Measurements from ENCODE around the gene ROCK1. TPM values are rescaled to one million over a fixed set of nuclear protein-coding genes. Genes with fewer than 3 reads are reported as not detected.
A peak's percentile ranks its signal among the peaks of the same experiment; 100 is the strongest.

ROCK1 gene
- total and polyA plus RNA-seq, 2 experiments from 2014 or later = 27.3 to 27.7 TPM

DNA sequence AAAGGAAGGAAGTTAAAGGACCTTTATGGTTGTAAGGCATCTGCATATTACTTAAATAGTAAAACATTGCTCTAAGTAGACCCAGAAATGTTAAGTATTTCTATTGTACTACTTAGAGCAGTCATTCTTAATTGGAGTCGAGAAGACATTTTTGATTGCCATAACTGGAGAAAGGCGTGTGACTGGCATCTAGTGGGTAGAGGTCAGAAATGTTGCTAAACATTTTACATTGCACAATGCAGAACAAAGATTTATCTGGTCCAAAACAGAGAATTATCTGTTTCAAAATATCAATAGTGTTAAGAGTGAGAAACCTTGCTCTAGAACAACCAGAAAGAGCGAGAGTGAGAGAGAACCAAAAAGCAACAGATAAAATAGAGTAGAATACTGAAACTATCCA lies 23.3 kb upstream of the ROCK1 start:
- Histone ChIP-seq H3K4me3 (no peak overlapping the region), H3K36me3 (no peaks in the 10 kb centered on the region), H3K9me3 (ENCODE audit: low read depth) (no peaks in the 10 kb centered on the region), H3K4me1 (ENCODE audit: low read depth) (no peaks in the 10 kb centered on the region), H3K27ac (no peak overlapping the region), H3K27me3 (no peaks in the 10 kb centered on the region)
- peak in 1 of 2 donors; percentile 50 for DNase-seq (ENCODE audit: low read depth in 1 of 2, low spot score in 1 of 2)
- TF ChIP-seq, protein P1, sequence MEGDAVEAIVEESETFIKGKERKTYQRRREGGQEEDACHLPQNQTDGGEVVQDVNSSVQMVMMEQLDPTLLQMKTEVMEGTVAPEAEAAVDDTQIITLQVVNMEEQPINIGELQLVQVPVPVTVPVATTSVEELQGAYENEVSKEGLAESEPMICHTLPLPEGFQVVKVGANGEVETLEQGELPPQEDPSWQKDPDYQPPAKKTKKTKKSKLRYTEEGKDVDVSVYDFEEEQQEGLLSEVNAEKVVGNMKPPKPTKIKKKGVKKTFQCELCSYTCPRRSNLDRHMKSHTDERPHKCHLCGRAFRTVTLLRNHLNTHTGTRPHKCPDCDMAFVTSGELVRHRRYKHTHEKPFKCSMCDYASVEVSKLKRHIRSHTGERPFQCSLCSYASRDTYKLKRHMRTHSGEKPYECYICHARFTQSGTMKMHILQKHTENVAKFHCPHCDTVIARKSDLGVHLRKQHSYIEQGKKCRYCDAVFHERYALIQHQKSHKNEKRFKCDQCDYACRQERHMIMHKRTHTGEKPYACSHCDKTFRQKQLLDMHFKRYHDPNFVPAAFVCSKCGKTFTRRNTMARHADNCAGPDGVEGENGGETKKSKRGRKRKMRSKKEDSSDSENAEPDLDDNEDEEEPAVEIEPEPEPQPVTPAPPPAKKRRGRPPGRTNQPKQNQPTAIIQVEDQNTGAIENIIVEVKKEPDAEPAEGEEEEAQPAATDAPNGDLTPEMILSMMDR (IDR thresholded peaks at IDR 0.05; ENCODE audit: low read depth, low read length) = peak; percentile 19

DNA sequence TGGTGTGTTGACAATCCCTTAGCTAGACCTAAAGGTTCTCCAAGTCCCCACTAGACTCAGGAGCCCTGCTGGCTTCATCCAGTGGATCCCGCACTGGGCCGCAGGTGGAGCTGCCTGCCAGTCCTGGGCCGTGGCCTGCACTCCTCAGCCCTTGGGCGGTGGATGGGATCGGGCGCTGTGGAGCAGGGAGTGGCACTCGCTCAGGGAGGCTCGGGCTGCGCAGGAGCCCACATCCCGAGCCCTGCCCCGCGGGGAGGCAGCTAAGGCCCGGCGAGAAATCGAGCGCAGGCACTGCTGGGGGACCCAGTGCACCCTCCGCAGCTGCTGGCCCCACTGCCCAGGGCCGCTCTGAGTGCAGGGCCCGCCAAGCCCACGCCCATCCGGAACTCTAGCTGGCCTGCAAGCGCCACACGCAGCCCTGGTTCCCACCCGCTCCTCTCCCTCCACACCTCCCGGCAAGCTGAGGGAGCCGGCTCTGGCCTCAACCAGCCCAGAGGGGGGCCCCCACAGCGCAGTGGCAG lies 20.8 kb upstream of the ROCK1 start:
- Histone ChIP-seq H3K4me3 (no peak overlapping the region), H3K27me3 (no peaks in the 10 kb centered on the region), H3K4me1 (ENCODE audit: low read depth) (no peaks in the 10 kb centered on the region), H3K27ac (no peak overlapping the region), H3K9me3 (ENCODE audit: low read depth) (no peaks in the 10 kb centered on the region), H3K36me3 (no peaks in the 10 kb centered on the region)
- TF ChIP-seq, protein P1 (IDR thresholded peaks at IDR 0.05; ENCODE audit: low read depth, low read length) = no peak
- DNase-seq (ENCODE audit: low read depth in 1 of 2, low spot score in 1 of 2) = no peak

DNA sequence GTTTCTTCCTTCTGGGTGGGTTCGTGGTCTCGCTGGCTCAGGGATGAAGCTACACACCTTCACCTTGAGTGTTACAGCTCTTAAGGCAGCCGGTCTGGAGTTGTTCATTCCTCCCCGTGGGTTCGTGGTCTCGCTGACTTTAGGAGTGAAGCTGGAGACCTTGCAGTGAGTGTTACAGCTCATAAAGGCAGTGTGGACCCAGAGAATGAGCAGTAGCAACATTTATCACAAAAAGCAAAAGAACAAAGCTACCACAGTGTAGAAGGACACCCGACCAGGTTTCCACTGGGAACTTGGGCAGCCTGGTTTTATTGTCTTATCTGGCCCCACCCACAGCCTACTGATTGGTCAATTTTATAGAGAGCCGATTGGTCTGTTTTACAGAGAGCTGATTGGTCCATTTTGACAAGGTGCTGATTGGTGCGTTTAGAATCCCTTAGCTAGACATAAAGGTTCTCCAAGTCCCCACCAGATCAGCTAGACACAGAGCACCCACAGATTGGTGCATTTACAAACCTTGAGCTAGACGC lies 20.1 kb upstream of the ROCK1 start:
- Histone ChIP-seq H3K36me3 (no peaks in the 10 kb centered on the region), H3K27ac (no peak overlapping the region), H3K4me1 (ENCODE audit: low read depth) (no peaks in the 10 kb centered on the region), H3K4me3 (no peak overlapping the region), H3K9me3 (ENCODE audit: low read depth) (no peaks in the 10 kb centered on the region), H3K27me3 (no peaks in the 10 kb centered on the region)
- no peak for DNase-seq (ENCODE audit: low read depth in 1 of 2, low spot score in 1 of 2)
- TF ChIP-seq, protein P1 (IDR thresholded peaks at IDR 0.05; ENCODE audit: low read depth, low read length) = no peak

DNA sequence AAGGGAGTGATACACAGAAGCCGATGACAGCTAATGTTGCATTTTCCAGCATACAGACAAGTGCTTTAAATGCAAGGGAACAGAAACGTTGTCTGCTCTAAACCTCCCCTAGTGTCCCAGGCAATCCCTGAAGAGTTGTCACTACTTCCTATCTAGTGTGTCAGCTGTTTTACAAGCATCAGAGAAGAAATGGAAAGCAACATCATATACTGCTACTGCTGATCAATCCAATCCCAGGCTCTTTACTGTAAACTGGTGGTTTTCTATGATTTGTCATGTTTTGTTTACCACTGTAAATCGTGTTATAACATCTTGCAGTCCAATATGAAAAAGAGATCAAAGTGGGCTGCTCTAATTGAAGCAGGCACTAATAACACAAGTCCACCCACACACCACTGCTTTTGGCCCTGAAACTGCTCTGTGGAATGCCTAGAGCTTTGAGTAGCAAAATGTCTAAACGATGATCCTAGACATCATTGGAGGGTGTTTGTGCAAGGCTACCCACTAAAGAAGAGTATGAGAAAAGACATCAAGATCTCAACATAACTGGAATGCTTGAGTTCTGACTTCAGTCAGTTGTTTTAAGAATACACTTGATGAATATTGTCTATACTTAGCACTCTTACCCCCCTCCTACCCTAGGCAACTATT lies 18.1 kb upstream of the ROCK1 start:
- H3K36me3 ChIP-seq = no peaks in the 10 kb centered on the region
- H3K27ac ChIP-seq = no peak overlapping the region
- no peaks in the 10 kb centered on the region for H3K27me3 ChIP-seq
- H3K9me3 ChIP-seq (ENCODE audit: low read depth) = no peaks in the 10 kb centered on the region
- H3K4me1 ChIP-seq (ENCODE audit: low read depth) = no peaks in the 10 kb centered on the region
- DNase-seq (ENCODE audit: low read depth in 1 of 2, low spot score in 1 of 2) = peak in 1 of 2 donors; percentile 24
- no peak overlapping the region for H3K4me3 ChIP-seq
- TF ChIP-seq, protein P1 (IDR thresholded peaks at IDR 0.05; ENCODE audit: low read depth, low read length) = no peak

DNA sequence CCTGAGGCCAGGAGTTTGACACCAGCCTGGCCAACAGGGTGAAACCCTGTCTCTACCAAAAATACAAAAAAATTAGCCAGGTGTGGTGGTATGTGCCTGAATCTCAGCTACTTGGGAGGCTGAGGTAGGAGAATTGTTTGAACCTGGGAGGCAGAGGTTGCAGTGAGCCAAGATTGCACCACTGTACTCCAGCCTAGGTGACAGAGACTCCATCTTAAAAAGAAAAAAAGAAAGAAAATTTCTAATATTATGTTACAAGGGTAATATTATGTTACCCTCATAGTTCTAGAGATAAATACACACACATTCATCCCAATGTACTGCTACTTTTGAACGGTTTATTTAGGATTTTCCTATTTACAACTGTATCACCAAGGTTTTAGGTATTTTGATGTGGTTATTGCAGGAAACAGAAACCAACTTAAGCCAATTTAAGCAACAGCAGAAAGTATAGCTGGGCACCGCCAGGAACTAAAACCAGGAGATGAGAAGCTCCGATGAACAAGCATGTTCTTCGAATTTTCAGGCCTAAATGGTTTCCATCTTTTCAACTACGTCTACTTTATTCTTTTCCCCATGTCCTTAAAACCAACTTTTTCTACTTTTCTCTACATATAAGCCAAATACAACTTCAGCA lies 11.8 kb upstream of the ROCK1 start:
- H3K36me3 ChIP-seq = no peaks in the 10 kb centered on the region
- TF ChIP-seq, protein P1 (IDR thresholded peaks at IDR 0.05; ENCODE audit: low read depth, low read length) = no peak
- no peak overlapping the region for H3K27ac ChIP-seq
- H3K9me3 ChIP-seq (ENCODE audit: low read depth) = no peaks in the 10 kb centered on the region
- no peak for DNase-seq (ENCODE audit: low read depth in 1 of 2, low spot score in 1 of 2)
- H3K4me3 ChIP-seq = no peak overlapping the region
- no peaks in the 10 kb centered on the region for H3K27me3 ChIP-seq
- H3K4me1 ChIP-seq (ENCODE audit: low read depth) = no peaks in the 10 kb centered on the region
